Hippocampal formation (tissue), 2 donors: ENCODE data around the gene DLG4.
A peak's percentile ranks its signal among the peaks of the same experiment; 100 is the strongest.

Experiments used
- DNase-seq, 2 donors: peaks; one replicate each; lab custom pipeline; 2025; lab: John Stamatoyannopoulos, UW

The DLG4 gene

DNA sequence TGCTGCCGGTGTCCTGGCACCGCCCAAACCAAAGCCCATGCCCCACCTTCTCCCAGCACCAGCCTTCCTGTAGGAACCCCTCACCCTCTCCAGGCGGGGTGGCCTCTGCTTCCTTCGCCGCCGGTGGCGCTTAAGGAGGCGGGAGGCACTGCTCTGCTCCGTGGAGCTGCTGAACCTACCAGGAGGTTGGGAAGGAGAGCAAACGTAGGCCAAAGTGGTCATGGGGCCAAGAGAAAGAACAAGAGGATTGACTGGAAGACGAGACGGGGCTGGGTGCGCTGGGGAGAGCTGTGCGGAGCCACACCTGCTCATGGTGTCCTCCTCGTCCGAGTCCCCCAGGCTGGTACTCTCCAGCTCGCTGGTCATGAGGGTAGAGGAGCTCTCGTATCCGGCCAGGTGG is 9.9 kb upstream of the DLG4 start:
- DNase-seq, result no peak

DNA sequence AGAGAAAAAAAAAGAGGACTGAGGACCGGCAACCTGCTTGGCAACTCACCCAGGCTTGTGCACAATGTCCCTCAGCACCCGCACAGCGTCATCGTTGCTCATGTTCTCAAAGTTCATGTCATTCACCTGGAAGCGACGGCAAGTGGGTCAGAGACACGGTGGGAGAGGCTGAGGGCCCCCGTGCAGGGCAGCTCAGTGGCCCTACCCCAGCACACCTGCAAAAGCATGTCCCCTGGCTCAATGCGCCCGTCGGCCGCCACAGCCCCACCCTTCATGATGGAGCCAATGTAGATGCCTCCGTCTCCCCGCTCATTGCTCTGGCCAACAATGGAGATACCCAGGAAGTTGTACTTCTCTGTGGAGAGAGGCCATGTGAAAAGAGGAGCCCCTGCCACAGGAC is 9.3 kb upstream of the DLG4 start:
- no peak for DNase-seq

- DNase-seq, result no peak
Observed at GRCh38 chr17:7226721-7227710, 7.4 kb upstream of the DLG4 start.

GRCh38 chr17:7225711-7226331 is 6.2 kb upstream of the DLG4 start:
- no peak for DNase-seq

DNA sequence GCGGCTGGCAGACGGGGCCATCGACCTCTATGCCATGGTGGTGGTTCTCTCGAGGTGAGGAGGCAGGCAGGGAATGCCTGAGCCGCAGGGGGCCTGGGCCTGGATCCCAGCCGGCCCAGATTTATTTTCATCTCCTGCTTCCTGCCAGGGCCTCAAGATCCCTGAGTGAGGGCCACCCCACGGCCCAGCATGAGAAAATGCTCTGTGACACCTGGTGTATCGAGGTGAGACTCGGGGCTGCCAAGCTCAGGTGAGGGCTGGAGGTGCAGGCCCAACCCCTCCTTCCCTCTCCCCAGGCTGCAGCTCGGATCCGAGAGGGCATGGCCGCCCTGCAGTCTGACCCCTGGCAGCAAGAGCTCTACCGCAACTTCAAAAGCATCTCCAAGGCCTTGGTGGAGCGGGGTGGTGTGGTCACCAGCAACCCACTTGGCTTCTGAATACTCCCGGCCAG is 5.0 kb upstream of the DLG4 start:
- DNase-seq, result no peak

DNA sequence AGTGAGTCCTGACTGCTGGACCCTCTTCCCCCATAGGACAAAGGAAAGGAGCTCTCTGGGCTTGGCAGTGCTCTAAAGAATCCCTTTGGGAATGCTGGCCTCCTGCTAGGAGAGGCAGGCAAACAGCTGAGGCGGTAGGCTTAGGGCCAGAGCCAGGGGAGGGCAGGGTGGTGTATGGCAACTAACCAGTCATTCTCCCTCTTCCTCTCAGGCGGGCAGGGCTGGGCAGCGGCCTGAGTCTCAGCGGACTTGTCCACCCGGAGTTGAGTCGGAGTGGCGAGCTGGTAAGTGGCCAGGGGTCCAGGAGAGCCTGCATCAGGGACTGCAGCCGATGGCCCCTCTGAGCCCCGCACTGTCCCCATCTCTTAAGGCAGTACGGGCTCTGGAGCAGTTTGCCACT is 4.5 kb upstream of the DLG4 start:
- DNase-seq, result no peak

DNA sequence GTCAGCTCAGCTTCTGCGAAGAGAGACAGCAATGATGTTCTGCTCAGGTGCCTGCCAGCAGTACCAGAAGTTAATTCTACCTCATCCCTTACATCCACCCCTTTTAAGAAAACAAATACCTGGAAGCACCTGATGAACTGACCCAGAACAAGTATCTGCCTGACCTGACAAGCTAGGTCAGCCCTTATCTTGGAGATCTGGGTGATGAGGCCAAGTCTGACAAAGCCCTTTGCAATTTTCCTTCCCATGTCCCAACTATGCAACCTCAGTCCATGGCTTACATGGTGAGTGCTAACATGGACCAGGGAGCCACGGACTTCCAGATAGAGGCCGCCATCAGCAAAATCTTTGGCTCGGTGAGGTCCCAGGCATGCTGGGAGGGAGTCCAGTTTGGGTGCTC is 3.7 kb upstream of the DLG4 start:
- no peak for DNase-seq

GRCh38 chr17:7222972-7223292 is 3.3 kb upstream of the DLG4 start:
- DNase-seq, result no peak

GRCh38 chr17:7222093-7222971 is 2.7 kb upstream of the DLG4 start:
- no peak for DNase-seq

- DNase-seq, result no peak
Observed at GRCh38 chr17:7221278-7222092, 1.8 kb upstream of the DLG4 start.

GRCh38 chr17:7220593-7221277 is 1.1 kb upstream of the DLG4 start:
- peak in 1 of 2 donors; percentile 15 for DNase-seq

- DNase-seq, result peak in 1 of 2 donors; percentile 85
Observed at GRCh38 chr17:7219229-7219811, 316 bp downstream of the DLG4 start.

DNA sequence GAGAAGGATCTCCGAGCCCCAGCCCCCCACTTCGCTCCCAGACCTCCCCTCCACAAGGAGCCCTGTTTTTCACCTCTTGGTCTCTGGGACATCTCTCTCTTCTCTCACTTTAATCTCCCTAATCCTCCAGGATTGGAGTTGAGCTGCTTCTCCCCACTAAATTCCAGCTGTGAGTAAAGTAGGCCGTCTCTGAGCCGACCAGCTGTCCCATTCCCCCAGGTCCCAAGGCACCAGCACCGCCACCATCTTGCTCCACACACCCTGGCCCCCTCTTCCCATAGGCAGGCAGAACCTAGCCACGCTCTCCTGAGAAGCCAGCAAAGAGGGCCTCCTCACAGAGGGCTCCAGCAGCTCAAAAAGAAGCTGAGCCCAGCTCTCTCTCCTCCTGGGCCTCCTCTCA is 878 bp downstream of the DLG4 start:
- DNase-seq, result no peak

DNA sequence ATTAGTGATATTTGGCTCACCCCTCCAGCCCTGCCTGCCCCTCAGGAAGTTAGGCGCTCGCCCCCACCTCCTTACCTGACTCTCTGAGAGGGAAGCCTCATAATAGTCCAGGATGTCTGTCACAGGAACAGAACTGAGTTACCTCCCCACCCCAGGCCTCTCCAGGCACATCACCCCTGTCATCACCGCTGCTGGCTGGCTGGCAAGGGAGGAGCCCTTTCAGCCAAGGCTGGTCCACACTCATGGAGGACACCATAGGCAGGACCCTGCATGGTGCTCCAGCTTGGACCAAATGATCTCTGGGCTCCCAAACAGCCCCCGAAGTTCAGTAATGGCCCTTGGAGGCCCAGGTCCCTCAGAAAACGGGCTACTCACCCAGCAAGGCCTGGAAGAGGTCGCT is 1.5 kb downstream of the DLG4 start:
- DNase-seq, result no peak

GRCh38 chr17:7217113-7217987 is 2.3 kb downstream of the DLG4 start:
- DNase-seq, result no peak

GRCh38 chr17:7216242-7217112 is 3.2 kb downstream of the DLG4 start:
- no peak for DNase-seq

- no peak for DNase-seq
Observed at GRCh38 chr17:7215652-7216180, 3.9 kb downstream of the DLG4 start.

DNA sequence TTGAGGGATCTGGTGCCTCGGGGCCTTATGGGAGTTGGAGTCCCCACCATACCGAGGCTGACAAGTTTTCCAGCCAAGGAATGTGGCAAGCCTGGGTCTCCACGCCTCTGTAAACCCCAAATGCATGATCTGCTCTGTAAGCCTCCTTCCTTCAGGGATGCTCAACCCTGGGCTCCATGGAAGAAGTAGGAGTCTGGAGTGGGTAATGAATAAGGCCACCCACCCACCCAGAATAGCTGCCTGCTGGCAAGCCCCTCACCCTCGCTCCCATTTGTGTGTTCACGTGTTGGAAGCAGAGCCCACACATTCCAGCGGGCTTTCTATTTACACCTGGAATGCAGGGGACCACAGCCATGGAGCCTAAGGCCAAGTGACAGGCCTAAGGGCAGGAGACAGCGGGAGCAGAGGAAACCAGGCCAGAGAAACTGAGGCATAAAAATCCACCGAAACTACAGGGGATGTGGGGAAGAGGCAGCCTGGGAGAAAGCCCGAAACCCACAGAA is 4.4 kb downstream of the DLG4 start:
- no peak for DNase-seq
